RCC 7860 (cell line): ENCODE results near the gene PHAF1.

Experiments
- DNase-seq: peaks from one replicate; pipeline ENCODE4 v3.0.0-alpha.2; 2015; ENCODE audit warnings: low spot score
- FAIRE-seq: peaks from 2 replicates; lab custom pipeline; 2012; peaks lifted over from hg19 to GRCh38; lab: Jason Lieb, UNC

PHAF1 gene

GRCh38 chr16:67177743-67178699 lies 68.3 kb downstream of the PHAF1 start:
- FAIRE-seq (no peak), DNase-seq (no peak)

DNA sequence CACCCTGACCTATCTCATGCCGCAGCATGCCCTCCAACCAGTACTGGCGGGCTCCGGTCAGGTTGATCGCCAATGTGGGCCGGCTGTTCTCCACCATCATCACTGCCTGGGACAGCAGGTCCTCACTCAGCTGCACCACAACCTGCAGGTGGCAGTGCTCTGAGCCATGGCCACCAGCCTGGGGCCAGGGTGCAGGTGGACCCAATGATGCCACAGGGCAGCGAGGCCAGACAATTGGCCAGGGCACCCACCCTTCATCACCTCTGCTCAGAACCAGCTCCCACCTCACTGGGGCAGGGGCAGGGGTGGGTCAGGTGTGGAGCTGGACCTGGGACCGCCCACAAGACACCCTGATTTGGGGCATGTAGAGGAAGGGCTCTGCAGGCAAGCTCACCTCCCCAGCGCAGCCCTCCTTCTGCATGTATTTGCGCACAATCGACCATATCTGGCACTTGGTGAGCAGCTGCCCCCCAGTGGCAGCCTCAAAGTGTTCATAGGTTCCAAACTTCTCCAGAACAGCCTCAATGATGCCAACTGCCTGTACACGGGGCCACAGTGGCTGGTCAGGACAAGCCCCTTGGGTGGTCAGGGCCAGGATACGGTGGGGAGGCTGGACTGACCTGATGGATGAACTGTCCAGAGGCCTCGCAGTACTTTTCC lies 69.8 kb downstream of the PHAF1 start:
- FAIRE-seq (no peak), DNase-seq (no peak)

- FAIRE-seq (no peak), DNase-seq (no peak)
Observed at GRCh38 chr16:67180166-67180565, 70.4 kb downstream of the PHAF1 start.

DNA sequence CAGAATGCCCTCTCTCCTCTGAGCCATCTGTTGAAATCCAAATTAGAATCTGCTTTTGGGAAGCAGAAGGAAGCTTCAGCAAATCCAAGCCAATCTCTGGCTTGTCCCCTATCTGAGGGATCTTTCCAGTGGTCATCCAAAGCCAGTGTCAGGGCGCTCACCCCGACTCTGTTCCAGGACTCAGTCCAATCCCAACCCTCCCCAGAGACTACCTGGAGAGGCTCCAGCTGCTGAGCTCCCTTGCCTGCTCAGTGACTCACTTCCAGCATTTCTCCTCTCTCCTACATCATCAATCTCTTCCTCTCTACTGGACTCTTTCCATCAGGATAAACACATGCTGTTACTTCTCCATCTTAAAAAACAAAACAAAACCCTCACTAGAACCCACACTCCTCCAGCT lies 71.6 kb downstream of the PHAF1 start:
- DNase-seq (no peak), FAIRE-seq (no peak)

- no peak for FAIRE-seq
Observed at GRCh38 chr16:67182288-67182687, 72.5 kb downstream of the PHAF1 start.

DNA sequence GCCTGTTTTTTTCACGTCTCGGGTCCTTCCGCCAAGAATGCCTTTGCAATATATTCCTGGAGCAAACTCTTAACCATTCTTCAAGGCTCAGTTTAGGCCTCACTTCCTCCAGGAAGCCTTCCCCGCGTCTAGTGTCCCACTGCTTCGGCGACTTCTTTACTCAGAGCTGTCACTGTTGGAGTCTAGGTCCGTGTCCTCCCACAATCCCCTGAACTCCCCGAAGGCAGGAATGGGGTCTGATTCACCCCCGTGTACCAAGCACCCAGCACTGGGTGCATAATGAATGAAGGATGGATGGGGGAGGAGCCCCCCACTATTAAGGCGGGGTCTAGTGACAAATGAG lies 73.5 kb downstream of the PHAF1 start:
- FAIRE-seq: no peak
- DNase-seq: no peak

More at GRCh38 chr16:67182288-67182687, 72.5 kb downstream of the PHAF1 start:
- DNase-seq: no peak

- peak; percentile 93 for DNase-seq
- FAIRE-seq: peak; percentile 90
Observed at GRCh38 chr16:67183627-67184452, 74.1 kb downstream of the PHAF1 start, which contains the start of gene MATCAP1. TSS of gene MATCAP1 (minus strand) at chr16:67183963. CDS start at chr16:67180610, 3,353 bp downstream.

- FAIRE-seq (no peak), DNase-seq (no peak)
Observed at GRCh38 chr16:67184453-67184994, 74.8 kb downstream of the PHAF1 start.

DNA sequence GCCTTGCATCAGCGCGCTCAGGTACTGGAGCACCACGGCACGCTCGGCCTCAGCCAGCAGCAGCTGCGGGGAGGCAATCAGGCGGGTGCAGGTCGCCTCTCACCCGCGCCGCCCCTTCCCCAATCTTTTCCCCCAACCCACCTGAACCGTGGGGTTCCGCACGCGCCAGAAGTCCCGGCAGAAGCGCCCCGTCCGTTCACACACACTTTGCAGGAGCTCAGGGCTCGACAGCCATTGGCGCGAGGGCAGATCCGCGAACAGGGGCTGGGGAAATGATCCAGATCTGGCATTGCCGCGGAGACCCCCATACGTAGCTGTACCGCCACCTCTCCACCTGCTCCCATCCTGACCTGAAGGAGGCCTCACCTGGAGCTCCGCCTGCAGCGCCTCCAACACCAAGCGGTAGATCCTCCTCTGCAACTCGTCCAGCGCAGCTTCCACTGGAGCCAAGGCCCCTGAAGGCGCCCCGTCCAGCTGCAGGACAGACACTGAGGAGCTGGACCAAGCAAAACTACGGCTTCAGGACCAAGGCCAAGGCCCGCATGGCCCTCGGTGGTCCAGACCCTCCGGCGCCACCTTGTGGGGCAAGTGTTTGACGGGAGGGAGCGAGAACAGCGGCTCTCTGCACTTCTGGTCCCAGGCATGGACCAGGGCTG lies 75.4 kb downstream of the PHAF1 start:
- FAIRE-seq: no peak

DNA sequence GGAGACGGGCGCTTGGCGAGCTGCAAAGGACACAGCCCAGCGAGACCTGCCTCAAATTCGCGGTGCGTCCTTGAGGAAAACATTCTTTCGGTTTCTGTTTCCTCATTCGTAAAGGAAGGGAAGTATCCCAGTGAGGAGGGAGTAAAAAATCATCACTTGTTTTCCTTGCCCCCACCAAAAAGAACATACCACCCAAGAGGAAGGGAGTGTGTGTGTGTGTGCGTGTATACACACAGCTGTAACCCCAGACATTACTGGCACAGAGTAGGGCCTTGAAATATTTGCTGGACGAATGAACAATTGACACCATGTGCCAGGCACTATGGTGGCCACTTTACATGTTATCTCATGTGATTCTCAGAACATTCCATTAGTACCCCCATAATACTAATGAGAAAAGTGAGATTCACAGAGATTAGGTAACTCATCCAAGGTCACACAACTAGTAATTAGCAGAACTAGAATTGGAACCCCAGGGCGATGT lies 76.0 kb downstream of the PHAF1 start:
- no peak for FAIRE-seq
- DNase-seq: no peak

More for the DNA sequence above, 75.4 kb downstream of the PHAF1 start:
- peak; percentile 76 for DNase-seq

DNA sequence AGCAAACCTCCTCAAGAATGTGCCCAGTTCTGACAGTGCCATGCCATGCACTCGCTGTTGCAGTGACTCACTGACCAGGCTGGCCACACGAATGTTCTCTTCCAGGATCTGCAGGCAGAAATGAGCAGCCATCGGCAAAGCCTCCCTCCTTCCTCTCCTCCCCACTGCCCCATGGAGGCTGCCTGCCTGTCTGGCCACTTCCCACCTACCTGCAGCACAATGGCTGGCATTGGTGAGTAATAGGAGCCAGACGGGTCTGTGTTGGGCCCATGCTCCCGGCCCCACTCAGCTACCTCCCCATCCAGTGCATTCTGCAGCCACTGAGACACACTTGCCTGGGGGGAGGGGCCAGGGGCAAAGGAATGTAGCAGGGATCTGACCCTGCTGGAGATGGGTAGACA lies 76.8 kb downstream of the PHAF1 start:
- FAIRE-seq: peak; percentile 78
- peak; percentile 92 for DNase-seq

DNA sequence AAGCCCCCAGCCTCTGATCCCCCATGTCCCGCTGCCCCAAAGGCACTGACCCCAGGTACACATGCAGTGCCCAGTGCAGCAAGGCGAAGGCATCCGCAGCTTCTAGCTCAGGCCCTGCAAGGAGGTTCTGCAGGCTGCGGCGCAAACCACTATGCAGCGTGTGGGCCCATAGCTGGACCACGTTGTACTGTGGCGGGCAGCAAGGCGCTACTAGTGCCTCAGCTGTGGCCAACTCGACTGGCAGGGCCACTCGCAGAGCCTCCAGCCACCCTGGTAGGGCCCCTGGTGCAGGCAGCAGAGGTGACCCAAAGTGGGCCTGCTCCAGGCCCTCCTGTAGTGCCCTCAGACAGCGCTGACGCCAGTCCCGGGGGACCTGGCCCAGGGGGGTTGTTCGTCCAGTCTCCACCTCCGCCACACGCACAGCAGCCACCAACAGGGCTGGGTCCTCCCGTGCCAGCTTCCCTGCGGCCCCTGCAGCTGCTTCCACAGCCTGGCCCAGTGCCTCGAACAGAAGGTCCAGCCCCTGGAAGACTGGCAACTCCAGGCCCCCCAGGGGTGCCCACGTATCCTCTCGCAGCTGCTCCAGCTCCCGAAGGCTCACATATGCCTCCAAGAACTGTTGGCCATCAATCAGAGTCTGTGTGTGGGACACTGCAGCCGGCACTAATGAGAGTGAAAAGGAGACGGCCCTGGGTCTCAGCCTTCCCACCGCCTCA lies 77.6 kb downstream of the PHAF1 start:
- DNase-seq (no peak), FAIRE-seq (no peak)

DNA sequence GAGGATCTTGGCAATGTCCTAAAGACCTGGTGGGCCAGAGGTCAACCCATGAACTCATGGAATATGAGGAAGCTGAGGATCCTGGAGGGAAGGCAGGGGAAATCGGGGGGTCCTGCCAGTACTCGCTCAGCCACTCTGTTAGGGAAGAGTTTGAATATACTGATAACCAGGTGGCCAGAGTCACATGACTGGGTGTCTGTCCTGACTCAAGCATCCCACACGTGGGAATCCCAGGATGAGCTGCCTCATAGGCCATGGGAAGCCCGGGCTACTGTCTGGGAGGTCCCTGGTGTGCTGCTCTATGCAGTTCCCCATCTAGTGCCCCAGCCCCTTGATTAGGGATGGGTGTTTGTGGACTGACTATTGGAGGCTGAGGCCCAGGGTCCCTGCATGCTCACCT lies 78.6 kb downstream of the PHAF1 start:
- DNase-seq (no peak), FAIRE-seq (no peak)

GRCh38 chr16:67188798-67189197 lies 79.1 kb downstream of the PHAF1 start:
- FAIRE-seq (no peak), DNase-seq (no peak)

- FAIRE-seq: no peak
- DNase-seq: no peak
Observed at GRCh38 chr16:67190041-67190440, 80.3 kb downstream of the PHAF1 start, which contains the start of gene EXOC3L1. TSS of gene EXOC3L1 (minus strand) at chr16:67190136. CDS start at chr16:67189676, 460 bp downstream.

DNA sequence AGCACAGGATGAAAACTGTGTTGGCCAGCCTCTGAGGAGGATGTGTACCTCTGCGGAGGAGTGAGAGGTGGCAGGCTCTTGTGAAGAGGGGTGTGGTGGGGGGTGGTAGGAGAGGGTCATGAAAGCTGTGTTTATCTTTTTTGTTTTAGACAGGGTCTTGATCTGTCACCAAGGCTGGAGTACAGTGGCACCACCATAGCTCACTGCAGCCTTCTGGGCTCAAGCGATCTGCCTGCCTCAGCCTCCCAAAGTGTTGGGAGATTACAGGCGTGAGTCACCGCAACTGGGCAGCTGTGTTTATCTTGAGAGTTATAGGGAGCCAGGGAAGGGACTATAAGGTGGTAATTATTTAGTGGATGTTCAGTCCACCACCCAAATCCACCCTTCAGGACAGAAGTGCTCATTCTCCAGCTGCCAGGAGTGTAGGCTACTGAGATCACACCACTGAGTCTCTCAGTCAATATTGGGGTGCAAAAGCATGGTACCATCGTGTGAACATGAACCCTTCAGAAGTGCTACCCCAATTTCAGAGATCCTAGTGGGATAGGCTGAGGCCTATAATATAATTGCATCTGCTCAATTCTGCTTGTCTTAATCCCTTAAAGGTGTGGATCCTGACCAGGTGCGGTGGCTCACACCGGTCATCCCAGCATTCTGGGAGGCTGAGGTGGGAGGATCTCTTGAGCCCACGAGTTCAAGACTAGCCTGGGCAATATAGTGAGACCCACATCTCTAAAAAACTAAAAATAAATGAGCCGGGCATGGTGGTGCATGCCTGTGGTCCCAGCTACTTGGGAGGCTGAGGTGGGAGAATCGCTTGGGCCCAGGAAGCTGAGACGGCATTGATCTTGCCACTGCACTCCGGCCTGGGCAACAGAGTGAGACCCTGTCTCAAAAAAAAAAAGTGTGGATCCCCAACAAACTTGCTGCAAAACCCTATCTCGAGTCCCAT lies 81.0 kb downstream of the PHAF1 start:
- no peak for DNase-seq
- FAIRE-seq: no peak

GRCh38 chr16:67191411-67191994 lies 81.8 kb downstream of the PHAF1 start:
- FAIRE-seq (no peak), DNase-seq (no peak)
